Stomach (tissue), 9 donors: ENCODE data around the gene FIBP. TPM values are rescaled to one million over a fixed set of nuclear protein-coding genes. Genes with fewer than 3 reads are reported as not detected.

Source experiments
- DNase-seq, 2 donors: peaks; one replicate each; pipeline versions ENCODE4 v3.0.0 to v3.0.0-alpha.2; 2013 to 2019
- H3K27ac ChIP-seq, 5 donors: fragments of 200-600 bp in 4 of 5; sonication (generic) in 4 of 5; one replicate each; pipeline ENCODE4 v1.5.1; 2013 to 2019; ENCODE audit warnings: mild to moderate bottlenecking in 1 of 5, moderate library complexity in 1 of 5
- H3K27me3 ChIP-seq, 3 donors: fragments of 200-600 bp; sonication (generic); one replicate each; pipeline ENCODE4 v1.5.1; 2017 to 2019; ENCODE audit warnings: mixed run types in 1 of 3
- H3K36me3 ChIP-seq, 4 donors: fragments of 200-600 bp; sonication (generic); 1 replicate in 3 of 4; 2 replicates in 1 of 4; pipeline ENCODE4 v1.5.1; 2016 to 2019
- H3K4me1 ChIP-seq, 4 donors: fragments of 200-600 bp; sonication (generic); one replicate each; pipeline ENCODE4 v1.5.1; 2016 to 2019
- H3K4me3 ChIP-seq, 4 donors: fragments of 200-600 bp; sonication (generic) in 3 of 4; one replicate each; pipeline ENCODE4 v1.5.1; 2016 to 2019; ENCODE audit warnings: mild to moderate bottlenecking in 1 of 4
- H3K9me3 ChIP-seq, 4 donors: fragments of 200-600 bp; sonication (generic); one replicate each; pipeline ENCODE4 v1.5.1; 2016 to 2019
- EP300 ChIP-seq: sonication (generic); formaldehyde crosslinking; IDR thresholded peaks from one replicate; pipeline ENCODE4 v1.6.1; 2017; ENCODE audit warnings: antibody characterized with exemption
- POLR2A ChIP-seq, 4 donors: fragments of 450-650 bp; IDR thresholded peaks; one replicate each; pipeline ENCODE4 v1.6.1; 2016; ENCODE audit warnings: antibody characterized with exemption in 4 of 4, control low read depth in 2 of 4, mild to moderate bottlenecking in 1 of 4, moderate library complexity in 1 of 4
- POLR2AphosphoS5 ChIP-seq, 3 donors: sonication (generic); formaldehyde crosslinking; IDR thresholded peaks; one replicate each; pipeline ENCODE4 v1.6.1; 2016; ENCODE audit warnings: antibody characterized with exemption in 3 of 3
- WGBS, 5 donors: extraction: QIAGEN DNeasy Blood & Tissue Kit in 3 of 5; methylation state at CpG; one replicate each; pipeline versions ENCODE4 v1.1.5 to v1.1.7; 2013 to 2018; 5-methylcytosine and 5-hydroxymethylcytosine counted together
- intact Hi-C: fragments of 100-400 bp; cut with DNase I; formaldehyde crosslinking; loops from one replicate; pipeline ENCODE4 v1.15.1; 2023; ENCODE audit warnings: low total_unique reads
- polyA plus RNA-seq, 3 donors: library from polyadenylated mRNA; stranded (reverse); fragments of 200-250 nt; gene quantifications; one replicate each; pipeline ENCODE4 v1.2.3, GENCODE V29; 2013
- total RNA-seq, 5 donors: library from RNA; depleted of rRNA; stranded (reverse); fragments of >200 nt; gene quantifications; one replicate each; pipeline versions ENCODE4 v1.1.0 to v1.2.3, GENCODE V29; 2014 to 2016
- TF ChIP-seq, protein P1 (sequence below), 7 experiments: fragments of 450-650 bp in 4 of 7; fragments of 200-600 bp in 3 of 7; sonication (generic) in 3 of 7; IDR thresholded peaks; one replicate each; pipeline ENCODE4 v1.5.1; 2016 to 2019; ENCODE audit warnings: antibody characterized with exemption in 7 of 7, control low read depth in 2 of 7, mild to moderate bottlenecking in 1 of 7
- donor health status: healthy with polysubstance abuse.
- donor health status: Bipolar disorder and iron deficiency.
- donor health status: healthy.

FIBP gene
- total and polyA plus RNA-seq, 8 donors = 25.4 to 488 (median 70.2) TPM

DNA sequence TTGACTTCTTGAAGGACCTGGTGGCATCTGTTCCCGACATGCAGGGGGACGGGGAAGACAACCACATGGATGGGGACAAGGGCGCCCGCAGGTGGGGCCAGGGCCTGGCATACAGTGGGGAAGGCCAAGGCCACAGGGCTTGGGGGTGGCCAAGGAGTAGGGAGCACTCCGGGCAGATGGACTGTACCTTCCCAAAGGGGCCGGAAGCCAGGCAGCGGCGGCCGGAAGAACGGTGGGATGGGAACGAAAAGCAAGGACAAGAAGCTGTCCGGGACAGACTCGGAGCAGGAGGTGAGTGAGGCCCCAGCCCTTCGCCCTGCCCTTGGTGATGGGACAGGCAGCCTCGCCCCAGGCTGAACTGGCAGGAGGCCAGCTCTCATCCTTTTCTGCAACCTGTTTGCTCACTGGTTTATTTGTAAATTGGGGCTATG lies 32.1 kb upstream of the FIBP start:
- peak overlapping the region; percentile 82 to 98 (median 95) for H3K4me3 ChIP-seq
- H3K36me3 ChIP-seq = peaks cover 11 to 47% (median 30%) of the 10 kb centered on the region in 4 donors
- intact Hi-C loops = no loop called here
- H3K4me1 ChIP-seq = peaks cover 39 to 54% (median 46%) of the 10 kb centered on the region in 4 donors
- no peaks in the 10 kb centered on the region for H3K27me3 ChIP-seq
- TF ChIP-seq, protein P1, sequence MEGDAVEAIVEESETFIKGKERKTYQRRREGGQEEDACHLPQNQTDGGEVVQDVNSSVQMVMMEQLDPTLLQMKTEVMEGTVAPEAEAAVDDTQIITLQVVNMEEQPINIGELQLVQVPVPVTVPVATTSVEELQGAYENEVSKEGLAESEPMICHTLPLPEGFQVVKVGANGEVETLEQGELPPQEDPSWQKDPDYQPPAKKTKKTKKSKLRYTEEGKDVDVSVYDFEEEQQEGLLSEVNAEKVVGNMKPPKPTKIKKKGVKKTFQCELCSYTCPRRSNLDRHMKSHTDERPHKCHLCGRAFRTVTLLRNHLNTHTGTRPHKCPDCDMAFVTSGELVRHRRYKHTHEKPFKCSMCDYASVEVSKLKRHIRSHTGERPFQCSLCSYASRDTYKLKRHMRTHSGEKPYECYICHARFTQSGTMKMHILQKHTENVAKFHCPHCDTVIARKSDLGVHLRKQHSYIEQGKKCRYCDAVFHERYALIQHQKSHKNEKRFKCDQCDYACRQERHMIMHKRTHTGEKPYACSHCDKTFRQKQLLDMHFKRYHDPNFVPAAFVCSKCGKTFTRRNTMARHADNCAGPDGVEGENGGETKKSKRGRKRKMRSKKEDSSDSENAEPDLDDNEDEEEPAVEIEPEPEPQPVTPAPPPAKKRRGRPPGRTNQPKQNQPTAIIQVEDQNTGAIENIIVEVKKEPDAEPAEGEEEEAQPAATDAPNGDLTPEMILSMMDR (IDR thresholded peaks at IDR 0.05) = no peak
- 59 to 72% (median 67%) methylated on average over 14 to 15 of the region's 15 CpGs for WGBS, 5 donors
- H3K9me3 ChIP-seq = no peaks in the 10 kb centered on the region
- peak overlapping the region in 4 of 5 donors; percentile 93 to 98 (median 97) for H3K27ac ChIP-seq
- no peak for DNase-seq

DNA sequence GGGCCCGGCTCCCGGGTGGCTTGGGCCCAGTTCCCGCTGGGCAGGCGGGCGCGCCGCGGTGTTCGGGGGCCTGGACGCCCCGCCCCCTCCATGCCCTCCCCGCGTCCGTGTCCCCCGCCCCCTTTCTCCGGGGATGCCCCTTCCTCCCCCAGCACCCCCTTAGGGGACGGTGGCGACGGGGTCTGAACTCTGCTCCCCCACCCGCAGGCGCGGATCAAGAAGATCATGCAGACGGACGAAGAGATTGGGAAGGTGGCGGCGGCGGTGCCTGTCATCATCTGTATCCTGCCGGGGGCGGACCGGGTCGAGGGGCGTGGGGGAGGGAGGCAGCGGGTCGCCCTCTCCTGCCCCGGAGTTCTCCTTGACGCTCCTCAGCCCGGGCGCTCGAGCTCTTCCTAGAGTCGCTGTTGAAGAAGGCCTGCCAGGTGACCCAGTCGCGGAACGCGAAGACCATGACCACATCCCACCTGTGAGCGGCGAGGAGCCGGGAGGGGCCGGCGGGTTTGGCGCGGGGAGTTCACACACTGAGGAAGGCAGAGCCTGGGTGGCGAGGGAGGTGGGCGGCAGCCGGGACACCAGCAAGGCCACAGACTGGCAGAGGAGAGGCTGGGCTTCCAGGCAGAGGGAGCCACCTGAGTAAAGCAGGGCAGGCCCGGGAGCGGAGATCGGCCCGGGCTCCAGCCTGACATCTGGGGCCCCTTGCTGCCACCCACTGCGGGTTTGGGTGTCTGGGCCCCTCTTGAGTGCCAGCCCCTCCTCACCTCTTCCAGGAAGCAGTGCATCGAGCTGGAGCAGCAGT lies 31.5 kb upstream of the FIBP start:
- no peaks in the 10 kb centered on the region for H3K9me3 ChIP-seq
- intact Hi-C loops = no loop called here
- WGBS, 5 donors = 0 to 1% (median 0%) methylated on average over 22 to 60 of the region's 60 CpGs
- TF ChIP-seq, protein P1 (IDR thresholded peaks at IDR 0.05) = no peak
- TF ChIP-seq POLR2AphosphoS5 (IDR thresholded peaks at IDR 0.05) (no peak), EP300 (no peak), POLR2A (IDR thresholded peaks at IDR 0.05) (no peak)
- H3K4me1 ChIP-seq = peaks cover 46 to 58% (median 53%) of the 10 kb centered on the region in 4 donors
- H3K36me3 ChIP-seq = peaks cover 11 to 43% (median 30%) of the 10 kb centered on the region in 4 donors
- peak overlapping the region; percentile 82 to 98 (median 95) for H3K4me3 ChIP-seq
- peak overlapping the region; percentile 89 to 98 (median 97) for H3K27ac ChIP-seq
- no peaks in the 10 kb centered on the region for H3K27me3 ChIP-seq
- DNase-seq = peak; percentile 40 to 73

DNA sequence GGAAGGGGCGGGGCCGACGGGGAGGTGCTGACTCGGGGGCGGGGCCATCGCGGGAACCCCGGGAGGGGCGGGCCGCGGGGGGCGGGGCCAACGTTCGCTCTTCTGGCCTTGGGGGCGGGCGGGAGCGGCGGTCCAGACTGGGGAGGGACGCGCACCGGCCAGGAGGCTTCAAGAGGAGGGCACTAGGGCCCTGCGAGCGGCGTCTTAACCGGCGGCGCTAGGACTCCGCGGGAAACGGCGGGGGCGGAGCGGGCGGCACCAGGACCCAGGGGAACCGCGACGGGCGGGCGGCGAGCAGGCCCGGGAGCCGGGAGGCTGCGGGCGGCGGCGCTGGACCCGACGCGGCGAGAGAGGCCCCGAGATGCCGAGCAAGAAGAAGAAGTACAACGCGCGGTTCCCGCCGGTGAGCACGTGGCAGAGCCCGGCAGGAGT lies 30.9 kb upstream of the FIBP start, which contains the start of gene DRAP1:
TSS of gene DRAP1 (plus strand) at position 286 of the 432 bp plus-strand sequence. CDS start at position 362, 76 bp downstream.
- H3K36me3 ChIP-seq = peaks cover 11 to 37% (median 29%) of the 10 kb centered on the region in 4 donors
- TF ChIP-seq, protein P1 (IDR thresholded peaks at IDR 0.05) = no peak
- TF ChIP-seq POLR2AphosphoS5 (IDR thresholded peaks at IDR 0.05) (peak in 2 of 3 donors; percentile 58 to 89), POLR2A (IDR thresholded peaks at IDR 0.05) (no peak)
- DNase-seq = peak; percentile 99 to 100
- H3K27me3 ChIP-seq = no peaks in the 10 kb centered on the region
- H3K9me3 ChIP-seq = no peaks in the 10 kb centered on the region
- WGBS, 5 donors = 0 to 3% (median 1%) methylated on average over 3 to 59 of the region's 59 CpGs
- peak within 1 kb of the TSS; percentile 94 to 98 (median 96) for H3K4me3 ChIP-seq
- intact Hi-C loops = no loop called here
- H3K4me1 ChIP-seq = peaks cover 48 to 58% (median 55%) of the 10 kb centered on the region in 4 donors
- H3K27ac ChIP-seq = peak within 1 kb of the TSS; percentile 89 to 98 (median 97)

DNA sequence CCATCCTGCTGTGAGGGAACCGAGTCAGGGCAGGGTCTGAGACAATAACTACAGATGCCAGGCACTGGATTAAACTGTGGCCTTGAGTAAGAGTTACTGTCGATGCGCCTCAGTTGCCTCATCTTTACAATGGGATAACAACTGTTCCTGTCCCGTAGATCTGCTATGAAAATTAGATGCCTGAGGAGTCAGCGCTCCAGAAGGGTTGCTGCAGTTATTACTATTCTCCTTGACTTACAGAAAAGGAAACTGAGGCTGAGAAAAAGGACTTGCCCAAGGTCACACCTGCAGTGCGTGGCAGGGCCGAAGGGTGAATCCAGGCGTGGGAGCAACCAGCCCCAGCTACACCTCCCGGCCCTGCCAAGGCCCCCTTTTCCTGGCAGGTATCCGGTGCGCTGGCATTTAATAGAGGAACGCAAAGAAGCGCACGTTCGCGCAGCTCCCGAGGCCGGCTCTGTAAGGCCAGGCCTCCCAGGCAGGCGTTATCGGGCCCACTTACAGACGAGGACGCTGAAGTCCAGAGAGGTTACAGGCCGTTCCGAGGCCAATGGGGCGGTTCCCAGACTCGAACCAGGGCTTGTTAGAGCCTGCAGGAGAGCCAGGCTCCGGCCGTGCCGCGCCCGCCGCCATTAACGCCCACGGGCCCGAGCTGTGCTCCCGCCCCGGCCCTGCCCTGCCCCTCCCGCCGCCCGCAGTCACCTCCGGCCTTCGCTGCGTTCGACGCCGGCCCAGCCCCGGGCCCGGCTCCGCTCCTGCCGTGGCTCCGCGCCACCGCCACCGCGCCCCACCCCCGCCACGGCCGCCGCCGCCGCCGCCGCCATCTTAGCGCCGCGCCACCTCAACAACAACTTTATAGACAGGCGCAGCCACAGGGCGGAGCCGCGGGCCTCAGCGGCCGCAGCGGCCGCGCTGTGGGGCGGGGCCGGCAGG lies 30.2 kb upstream of the FIBP start, which contains the start of gene C11orf68:
TSS of gene C11orf68 (minus strand) at position 852 of the 930 bp plus-strand sequence. CDS start at position 821, 31 bp downstream.
- intact Hi-C loops = no loop called here

More for the DNA sequence above, 30.2 kb upstream of the FIBP start, which contains the start of gene C11orf68:
- peak within 1 kb of the TSS; percentile 89 to 98 (median 97) for H3K27ac ChIP-seq
- H3K36me3 ChIP-seq = peaks cover 11 to 34% (median 26%) of the 10 kb centered on the region in 4 donors
- WGBS, 5 donors = 4 to 33% (median 6%) methylated on average over 6 to 77 of the region's 77 CpGs
- TF ChIP-seq POLR2A (IDR thresholded peaks at IDR 0.05) = no peak
- TF ChIP-seq EP300 = no peak
- peak in 2 of 3 donors; percentile 12 to 64 for TF ChIP-seq POLR2AphosphoS5 (IDR thresholded peaks at IDR 0.05)
- TF ChIP-seq, protein P1 (IDR thresholded peaks at IDR 0.05) = no peak
- DNase-seq = peak in 1 of 2 donors; percentile 33
- H3K27me3 ChIP-seq = no peaks in the 10 kb centered on the region
- peaks cover 48 to 58% (median 55%) of the 10 kb centered on the region in 4 donors for H3K4me1 ChIP-seq
- peak within 1 kb of the TSS; percentile 94 to 98 (median 96) for H3K4me3 ChIP-seq
- no peaks in the 10 kb centered on the region for H3K9me3 ChIP-seq
